ENCODE results near the gene CTDNEP1.

Gene CTDNEP1

GRCh38 chr17:7292729-7293128 lies 41.2 kb upstream of the CTDNEP1 start:
- Histone ChIP-seq H3K27ac (ENCODE audit: low read length) (no peak overlapping the region), H3K9me3 (ENCODE audit: insufficient read depth, low read length, severe bottlenecking) (no peaks in the 10 kb centered on the region), H3K4me1 (ENCODE audit: insufficient read depth, low read length) (peaks cover 16% of the 10 kb centered on the region), H2AFZ (ENCODE audit: low read depth, low read length) (no peak overlapping the region), H3K4me3 (ENCODE audit: low read depth in 1 of 2, low read length in 2 of 2) (no peak overlapping the region), H3K4me2 (ENCODE audit: insufficient read depth, low read length) (no peak overlapping the region), H3K36me3 (ENCODE audit: insufficient read depth, low read length) (no peaks in the 10 kb centered on the region), H4K20me1 (ENCODE audit: insufficient read depth, low read length) (0 out of 2 replicates have a peak, but pooled peaks cover 4% of the 10 kb centered on the region), H3K79me2 (ENCODE audit: insufficient read depth, low read length) (no peaks in the 10 kb centered on the region), H3K9ac (ENCODE audit: low read depth, low read length) (no peak overlapping the region), H3K27me3 (ENCODE audit: insufficient read depth, low read length, poor library complexity) (peaks cover 39% of the 10 kb centered on the region)
- ATAC-seq (ENCODE audit: insufficient read depth, low read depth) (no peak), DNase-seq (no peak)
- no peak for TF ChIP-seq EZH2 (IDR thresholded peaks at IDR 0.05; ENCODE audit: borderline replicate concordance, low read depth, low read length, severe bottlenecking)
- TF ChIP-seq, protein P1, sequence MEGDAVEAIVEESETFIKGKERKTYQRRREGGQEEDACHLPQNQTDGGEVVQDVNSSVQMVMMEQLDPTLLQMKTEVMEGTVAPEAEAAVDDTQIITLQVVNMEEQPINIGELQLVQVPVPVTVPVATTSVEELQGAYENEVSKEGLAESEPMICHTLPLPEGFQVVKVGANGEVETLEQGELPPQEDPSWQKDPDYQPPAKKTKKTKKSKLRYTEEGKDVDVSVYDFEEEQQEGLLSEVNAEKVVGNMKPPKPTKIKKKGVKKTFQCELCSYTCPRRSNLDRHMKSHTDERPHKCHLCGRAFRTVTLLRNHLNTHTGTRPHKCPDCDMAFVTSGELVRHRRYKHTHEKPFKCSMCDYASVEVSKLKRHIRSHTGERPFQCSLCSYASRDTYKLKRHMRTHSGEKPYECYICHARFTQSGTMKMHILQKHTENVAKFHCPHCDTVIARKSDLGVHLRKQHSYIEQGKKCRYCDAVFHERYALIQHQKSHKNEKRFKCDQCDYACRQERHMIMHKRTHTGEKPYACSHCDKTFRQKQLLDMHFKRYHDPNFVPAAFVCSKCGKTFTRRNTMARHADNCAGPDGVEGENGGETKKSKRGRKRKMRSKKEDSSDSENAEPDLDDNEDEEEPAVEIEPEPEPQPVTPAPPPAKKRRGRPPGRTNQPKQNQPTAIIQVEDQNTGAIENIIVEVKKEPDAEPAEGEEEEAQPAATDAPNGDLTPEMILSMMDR (IDR thresholded peaks at IDR 0.05; ENCODE audit: borderline replicate concordance, extremely low read depth, low read length, poor library complexity, severe bottlenecking): no peak

DNA sequence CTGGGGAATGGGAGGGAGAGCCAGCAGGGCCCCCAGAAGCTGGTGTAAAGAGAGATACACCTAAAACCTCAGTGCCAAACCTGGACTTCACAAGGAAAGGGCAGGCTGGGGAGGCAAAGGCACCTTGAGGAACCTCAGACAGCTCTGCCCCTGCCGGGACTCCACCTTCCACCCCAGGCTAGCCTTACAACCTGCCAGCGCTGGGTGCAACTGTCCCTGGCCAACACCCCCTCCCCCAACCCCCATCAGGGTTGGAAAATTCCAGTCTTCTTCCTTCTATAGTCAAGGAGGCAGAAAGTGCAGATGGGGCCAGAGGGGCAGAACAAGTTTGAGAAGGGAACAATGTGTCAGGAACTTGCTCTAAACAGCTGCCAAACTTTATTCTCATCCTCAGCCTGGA lies 40.7 kb upstream of the CTDNEP1 start:
- peaks cover 43% of the 10 kb centered on the region for H3K27me3 ChIP-seq (ENCODE audit: insufficient read depth, low read length, poor library complexity)
- peaks cover 16% of the 10 kb centered on the region for H3K4me1 ChIP-seq (ENCODE audit: insufficient read depth, low read length)
- H3K36me3 ChIP-seq (ENCODE audit: insufficient read depth, low read length): no peaks in the 10 kb centered on the region
- no peak overlapping the region for H3K4me2 ChIP-seq (ENCODE audit: insufficient read depth, low read length)
- DNase-seq (no peak), ATAC-seq (ENCODE audit: insufficient read depth, low read depth) (no peak)
- no peak overlapping the region for H3K27ac ChIP-seq (ENCODE audit: low read length)
- 0 out of 2 replicates have a peak, but pooled peaks cover 4% of the 10 kb centered on the region for H4K20me1 ChIP-seq (ENCODE audit: insufficient read depth, low read length)
- H3K9me3 ChIP-seq (ENCODE audit: insufficient read depth, low read length, severe bottlenecking): no peaks in the 10 kb centered on the region
- no peak overlapping the region for H2AFZ ChIP-seq (ENCODE audit: low read depth, low read length)
- no peak overlapping the region for H3K4me3 ChIP-seq (ENCODE audit: low read depth in 1 of 2, low read length in 2 of 2)
- no peak overlapping the region for H3K9ac ChIP-seq (ENCODE audit: low read depth, low read length)
- H3K79me2 ChIP-seq (ENCODE audit: insufficient read depth, low read length): no peaks in the 10 kb centered on the region
- no peak for TF ChIP-seq EZH2 (IDR thresholded peaks at IDR 0.05; ENCODE audit: borderline replicate concordance, low read depth, low read length, severe bottlenecking)
- TF ChIP-seq, protein P1 (IDR thresholded peaks at IDR 0.05; ENCODE audit: borderline replicate concordance, extremely low read depth, low read length, poor library complexity, severe bottlenecking): no peak

- no peak for ATAC-seq (ENCODE audit: insufficient read depth, low read depth)
- H3K36me3 ChIP-seq (ENCODE audit: insufficient read depth, low read length): no peaks in the 10 kb centered on the region
- no peak overlapping the region for H2AFZ ChIP-seq (ENCODE audit: low read depth, low read length)
- H4K20me1 ChIP-seq (ENCODE audit: insufficient read depth, low read length): 0 out of 2 replicates have a peak, but pooled peaks cover 4% of the 10 kb centered on the region
- TF ChIP-seq, protein P1 (IDR thresholded peaks at IDR 0.05; ENCODE audit: borderline replicate concordance, extremely low read depth, low read length, poor library complexity, severe bottlenecking): no peak
- TF ChIP-seq EZH2 (IDR thresholded peaks at IDR 0.05; ENCODE audit: borderline replicate concordance, low read depth, low read length, severe bottlenecking): no peak
- H3K27me3 ChIP-seq (ENCODE audit: insufficient read depth, low read length, poor library complexity): peaks cover 39% of the 10 kb centered on the region
- H3K79me2 ChIP-seq (ENCODE audit: insufficient read depth, low read length): no peaks in the 10 kb centered on the region
- no peak overlapping the region for H3K27ac ChIP-seq (ENCODE audit: low read length)
- H3K4me2 ChIP-seq (ENCODE audit: insufficient read depth, low read length): no peak overlapping the region
- no peaks in the 10 kb centered on the region for H3K9me3 ChIP-seq (ENCODE audit: insufficient read depth, low read length, severe bottlenecking)
- no peak for DNase-seq
- H3K4me1 ChIP-seq (ENCODE audit: insufficient read depth, low read length): peaks cover 5% of the 10 kb centered on the region; the same call in 1 of the 2 replicates
- H3K4me3 ChIP-seq (ENCODE audit: low read depth in 1 of 2, low read length in 2 of 2): no peak overlapping the region
- no peak overlapping the region for H3K9ac ChIP-seq (ENCODE audit: low read depth, low read length)
These were observed 39.2 kb upstream of the CTDNEP1 start for GRCh38 chr17:7290685-7291084.

Measured in DND-41 (cell line).